CD4-positive, alpha-beta T cell (primary cell): ENCODE results near the gene INSRR. TPM values are rescaled to one million over a fixed set of nuclear protein-coding genes. Genes with fewer than 3 reads are reported as not detected.

Experiments used
- ATAC-seq: fragments of 200-7000 bp; cut with Tn5 transposase; one replicate; pipeline ENCODE4 v1.10.0; 2022; ENCODE audit warnings: mild to moderate bottlenecking; ENCODE audit not compliant: poor library complexity
- CTCF ChIA-PET: fragments of 350-600 bp; sonication (Branson Sonifier 250); formaldehyde crosslinking; loops from one replicate; lab custom pipeline; 2021; ENCODE audit warnings: antibody characterized with exemption, inconsistent platforms; lab: Charles Lee
- POLR2A ChIA-PET: fragments of 350-600 bp; sonication (Branson Sonifier 250); formaldehyde crosslinking; loops from one replicate; lab custom pipeline; 2021; ENCODE audit warnings: antibody characterized with exemption, inconsistent platforms; lab: Charles Lee
- DNase-seq, 14 experiments: peaks; one replicate each; pipeline ENCODE4 v3.0.0-alpha.2; 2013 to 2020; ENCODE audit warnings: mixed read lengths in 2 of 14
- H3K27ac ChIP-seq, 2 donors: one replicate each; pipeline versions ENCODE4 v1.5.1 to v1.7.0; 2013; ENCODE audit warnings: low read length in 2 of 2, low read depth in 1 of 2, mild to moderate bottlenecking in 1 of 2
- H3K27me3 ChIP-seq, 2 experiments: 1 replicate in 1 of 2; 2 replicates in 1 of 2; pipeline versions ENCODE4 v1.6.1 to v1.7.0; 2013; ENCODE audit warnings: low read length in 2 of 2, control low read depth in 1 of 2, mild to moderate bottlenecking in 1 of 2, moderate library complexity in 1 of 2; ENCODE audit not compliant: insufficient read depth in 2 of 2, control insufficient read depth in 1 of 2
- H3K36me3 ChIP-seq: one replicate; pipeline ENCODE4 v1.6.1; 2013; ENCODE audit warnings: low read length, control low read depth; ENCODE audit not compliant: insufficient read depth
- H3K4me1 ChIP-seq: one replicate; pipeline ENCODE4 v1.6.1; 2013; ENCODE audit warnings: low read length, control low read depth; ENCODE audit not compliant: insufficient read depth
- H3K4me3 ChIP-seq: one replicate; pipeline ENCODE4 v1.5.1; 2013; ENCODE audit warnings: mild to moderate bottlenecking, low read length, moderate library complexity
- H3K9me3 ChIP-seq, 2 experiments: 1 replicate in 1 of 2; 2 replicates in 1 of 2; pipeline versions ENCODE4 v1.6.1 to v1.7.0; 2013; ENCODE audit warnings: low read length in 2 of 2, mild to moderate bottlenecking in 2 of 2, control low read depth in 1 of 2, moderate library complexity in 1 of 2; ENCODE audit not compliant: control insufficient read depth in 1 of 2, insufficient read depth in 1 of 2
- H3K27ac Mint-ChIP-seq: one replicate; pipeline ENCODE4 v1.8.0; 2020; ENCODE audit warnings: mixed read lengths
- H3K27me3 Mint-ChIP-seq: one replicate; pipeline ENCODE4 v1.8.0; 2021; ENCODE audit warnings: mixed read lengths
- H3K36me3 Mint-ChIP-seq: one replicate; pipeline ENCODE4 v1.8.0; 2021; ENCODE audit warnings: low read depth, mixed read lengths
- H3K4me1 Mint-ChIP-seq: one replicate; pipeline ENCODE4 v1.8.0; 2021; ENCODE audit warnings: low read depth, mixed read lengths
- H3K4me3 Mint-ChIP-seq: one replicate; pipeline ENCODE4 v1.8.0; 2020; ENCODE audit warnings: mild to moderate bottlenecking, mixed read lengths
- H3K9me3 Mint-ChIP-seq: one replicate; pipeline ENCODE4 v1.8.0; 2020; ENCODE audit warnings: mixed read lengths
- CTCF ChIP-seq: fragments of 200-600 bp; IDR thresholded peaks from one replicate; pipeline ENCODE4 v1.8.0; 2022; ENCODE audit warnings: antibody characterized with exemption, mild to moderate bottlenecking
- intact Hi-C, 2 experiments: fragments of 100-400 bp; cut with DNase I in 1 of 2; cut with micrococcal nuclease in 1 of 2; formaldehyde crosslinking; loops; one replicate each; pipeline versions ENCODE4 v1.15.1 to v1.9.0; 2023 to 2025; cut with DNase I, micrococcal nuclease
- total RNA-seq, 174 experiments: library from RNA in 2 of 174; stranded (reverse) in 2 of 174; gene quantifications; one replicate each; pipeline ENCODE4 v1.2.3 and lab custom pipeline; 2021 to 2026

The INSRR gene
- total RNA-seq, 2 experiments from 2014 or later = not detected

GRCh38 chr1:156811168-156811567, 47.7 kb downstream of the INSRR start:
- DNase-seq = no peak
- Histone ChIP-seq H3K4me3 (no peak overlapping the region), H3K36me3 (peaks cover 72% of the 10 kb centered on the region), H3K27ac (no peak overlapping the region), H3K9me3 (no peaks in the 10 kb centered on the region), H3K4me1 (peaks cover 81% of the 10 kb centered on the region), H3K27me3 (no peaks in the 10 kb centered on the region)
- H3K9me3 Mint-ChIP-seq = no peaks in the 10 kb centered on the region
- no peak for ATAC-seq
- no peak for TF ChIP-seq CTCF
- H3K36me3 Mint-ChIP-seq = peaks cover 57% of the 10 kb centered on the region
- ChIA-PET CTCF (no interaction called here), POLR2A (no interaction called here)
- peak overlapping the region; percentile 63 for H3K4me3 Mint-ChIP-seq
- peaks cover 64% of the 10 kb centered on the region for H3K4me1 Mint-ChIP-seq
- H3K27me3 Mint-ChIP-seq = no peaks in the 10 kb centered on the region
- intact Hi-C loops = loop anchor here (5.0 to 10.0 kb wide), 3 partner anchors 36 to 324 kb away; partner anchors contain the start of gene ETV3 (in 1 of the 2)
- H3K27ac Mint-ChIP-seq = peak overlapping the region; percentile 98

- no peaks in the 10 kb centered on the region for H3K27me3 Mint-ChIP-seq
- no peak for TF ChIP-seq CTCF
- H3K4me3 Mint-ChIP-seq = peak overlapping the region; percentile 7
- no peaks in the 10 kb centered on the region for H3K9me3 ChIP-seq
- peak overlapping the region; percentile 56 for H3K27ac Mint-ChIP-seq
- H3K27me3 ChIP-seq = no peaks in the 10 kb centered on the region
- H3K27ac ChIP-seq = no peak overlapping the region
- peaks cover 51% of the 10 kb centered on the region for H3K4me1 Mint-ChIP-seq
- H3K9me3 Mint-ChIP-seq = no peaks in the 10 kb centered on the region
- DNase-seq = peak in 1 of 14 experiments; percentile 16
- H3K36me3 ChIP-seq = peaks cover 75% of the 10 kb centered on the region
- CTCF ChIA-PET = interaction anchor here (2.9 kb wide), 1 partner anchor 50 kb away, joined by 13 read pairs; the partner anchor contains the start of gene INSRR
- H3K4me1 ChIP-seq = peaks cover 68% of the 10 kb centered on the region
- POLR2A ChIA-PET = no interaction called here
- ATAC-seq = no peak
- no peak overlapping the region for H3K4me3 ChIP-seq
- intact Hi-C loops = loop anchor here (5.0 to 10.0 kb wide), 3 partner anchors 37 to 325 kb away; partner anchors contain the start of gene ETV3 (in 1 of the 2)
- peaks cover 64% of the 10 kb centered on the region for H3K36me3 Mint-ChIP-seq
These were observed 49.1 kb downstream of the INSRR start for GRCh38 chr1:156809711-156810366.

DNA sequence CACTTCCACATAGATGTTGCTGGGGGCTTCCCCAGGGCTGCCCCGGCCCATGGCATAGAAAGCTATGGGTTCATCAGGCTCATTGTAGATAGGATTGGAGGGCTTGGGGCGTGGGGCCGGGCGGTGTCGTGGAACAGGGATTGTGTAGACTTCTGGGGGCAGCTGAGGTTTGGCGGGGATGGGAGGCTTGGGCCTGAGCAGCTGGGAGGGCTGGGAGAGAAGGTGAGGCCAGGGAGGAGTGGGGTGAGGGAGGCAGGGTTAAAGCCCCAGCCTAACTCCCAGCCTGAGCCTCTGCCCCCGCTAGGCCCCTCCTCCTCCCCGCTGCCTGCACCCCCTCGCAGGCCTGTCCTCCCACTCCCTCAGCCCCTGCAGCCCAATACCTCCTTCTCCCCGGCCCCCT, 49.6 kb downstream of the INSRR start:
- CTCF ChIA-PET = interaction anchor here (2.9 kb wide), 1 partner anchor 50 kb away, joined by 13 read pairs; the partner anchor contains the start of gene INSRR
- Mint-ChIP-seq H3K9me3 (no peaks in the 10 kb centered on the region), H3K27me3 (no peaks in the 10 kb centered on the region), H3K36me3 (peaks cover 64% of the 10 kb centered on the region), H3K27ac (peak overlapping the region; percentile 56), H3K4me1 (peaks cover 45% of the 10 kb centered on the region), H3K4me3 (peak overlapping the region; percentile 48)
- POLR2A ChIA-PET = no interaction called here
- intact Hi-C loops = no loop called here
- ATAC-seq = no peak
- DNase-seq = no peak
- Histone ChIP-seq H3K4me1 (peaks cover 67% of the 10 kb centered on the region), H3K4me3 (no peak overlapping the region), H3K36me3 (peaks cover 71% of the 10 kb centered on the region), H3K27me3 (no peaks in the 10 kb centered on the region), H3K9me3 (no peaks in the 10 kb centered on the region), H3K27ac (peak overlapping the region in 1 of 2 donors; percentile 48)
- no peak for TF ChIP-seq CTCF
